DND-41 (cell line): ENCODE data around the gene ANKRD28.

Experiments used
- ATAC-seq: fragments of 200-7000 bp; cut with Tn5 transposase; 3 replicates; pipeline ENCODE4 v1.9.1; 2021; ENCODE audit warnings: low read depth; ENCODE audit not compliant: insufficient read depth
- DNase-seq: peaks from one replicate; pipeline ENCODE4 v3.0.0-alpha.2; 2020
- H2AFZ ChIP-seq: 2 replicates; pipeline ENCODE4 v1.6.0; 2012; ENCODE audit warnings: low read depth, low read length
- H3K27ac ChIP-seq: 2 replicates; pipeline ENCODE4 v1.5.1; 2012; ENCODE audit warnings: low read length, inconsistent platforms
- H3K27me3 ChIP-seq: fragments of 200-600 bp; sonication (generic); 2 replicates; pipeline ENCODE4 v1.6.0; 2012; ENCODE audit warnings: low read length, mild to moderate bottlenecking, inconsistent platforms; ENCODE audit not compliant: insufficient read depth, poor library complexity
- H3K36me3 ChIP-seq: 2 replicates; pipeline ENCODE4 v1.5.1; 2012; ENCODE audit warnings: low read length, inconsistent platforms; ENCODE audit not compliant: insufficient read depth
- H3K4me1 ChIP-seq: 2 replicates; pipeline ENCODE4 v1.5.1; 2012; ENCODE audit warnings: mild to moderate bottlenecking, low read length; ENCODE audit not compliant: insufficient read depth
- H3K4me2 ChIP-seq: 2 replicates; pipeline ENCODE4 v1.6.0; 2012; ENCODE audit warnings: mild to moderate bottlenecking, moderate library complexity, low read length, inconsistent platforms; ENCODE audit not compliant: insufficient read depth
- H3K4me3 ChIP-seq, 2 experiments: fragments of 200-600 bp in 1 of 2; shearing (Covaris generic) in 1 of 2; 2 replicates each; pipeline ENCODE4 v1.5.1; 2012 to 2016; ENCODE audit warnings: inconsistent platforms in 2 of 2, low read length in 2 of 2, mild to moderate bottlenecking in 2 of 2, low read depth in 1 of 2, moderate library complexity in 1 of 2
- H3K79me2 ChIP-seq: 2 replicates; pipeline ENCODE4 v1.6.0; 2012; ENCODE audit warnings: low read length, inconsistent platforms; ENCODE audit not compliant: insufficient read depth
- H3K9ac ChIP-seq: 2 replicates; pipeline ENCODE4 v1.6.0; 2012; ENCODE audit warnings: low read depth, mild to moderate bottlenecking, inconsistent platforms, low read length, moderate library complexity
- H3K9me3 ChIP-seq: 2 replicates; pipeline ENCODE4 v1.5.1; 2012; ENCODE audit warnings: low read length, moderate library complexity, mild to moderate bottlenecking, inconsistent platforms; ENCODE audit not compliant: insufficient read depth, severe bottlenecking
- H4K20me1 ChIP-seq: 2 replicates; pipeline ENCODE4 v1.6.0; 2012; ENCODE audit warnings: low read length; ENCODE audit not compliant: insufficient read depth
- EZH2 ChIP-seq: IDR thresholded peaks from 3 replicates; pipeline ENCODE4 v1.6.1; 2012; ENCODE audit warnings: borderline replicate concordance, low read depth, mild to moderate bottlenecking, moderate library complexity, low read length, inconsistent platforms; ENCODE audit not compliant: severe bottlenecking
- TF ChIP-seq, protein P1 (sequence below): IDR thresholded peaks from 2 replicates; pipeline ENCODE4 v1.5.1; 2012; ENCODE audit warnings: borderline replicate concordance, low read length, moderate library complexity, mild to moderate bottlenecking; ENCODE audit not compliant: poor library complexity, severe bottlenecking; ENCODE audit errors: extremely low read depth

The ANKRD28 gene

DNA sequence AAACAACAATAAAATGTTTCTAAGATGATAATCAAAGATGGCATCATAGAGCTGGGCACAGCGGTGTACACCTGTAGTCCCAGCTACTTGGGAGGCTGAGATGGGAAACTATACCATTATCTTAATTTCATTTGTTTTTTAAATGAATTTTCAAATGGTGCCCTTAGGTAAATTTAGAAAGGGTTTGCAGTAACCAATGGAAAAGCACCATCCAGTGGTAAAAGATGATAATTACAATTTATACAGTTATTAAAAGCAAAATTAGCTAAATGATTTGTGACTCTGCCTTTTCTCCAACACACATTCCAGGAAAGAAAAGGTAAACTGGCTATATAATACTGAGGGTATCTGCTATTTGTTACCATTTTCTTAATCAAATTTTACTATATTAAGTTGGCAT, 14.4 kb upstream of the ANKRD28 start:
- Histone ChIP-seq H3K9me3 (no peaks in the 10 kb centered on the region), H2AFZ (no peak overlapping the region), H3K4me2 (no peak overlapping the region), H4K20me1 (no peaks in the 10 kb centered on the region), H3K36me3 (no peaks in the 10 kb centered on the region), H3K27me3 (no peaks in the 10 kb centered on the region), H3K79me2 (peaks cover 97% of the 10 kb centered on the region), H3K4me3 (no peak overlapping the region), H3K27ac (peak overlapping the region; percentile 30; the same call in 1 of the 2 replicates), H3K4me1 (peaks cover 17% of the 10 kb centered on the region), H3K9ac (no peak overlapping the region)
- no peak for DNase-seq
- no peak for TF ChIP-seq EZH2
- TF ChIP-seq, protein P1, sequence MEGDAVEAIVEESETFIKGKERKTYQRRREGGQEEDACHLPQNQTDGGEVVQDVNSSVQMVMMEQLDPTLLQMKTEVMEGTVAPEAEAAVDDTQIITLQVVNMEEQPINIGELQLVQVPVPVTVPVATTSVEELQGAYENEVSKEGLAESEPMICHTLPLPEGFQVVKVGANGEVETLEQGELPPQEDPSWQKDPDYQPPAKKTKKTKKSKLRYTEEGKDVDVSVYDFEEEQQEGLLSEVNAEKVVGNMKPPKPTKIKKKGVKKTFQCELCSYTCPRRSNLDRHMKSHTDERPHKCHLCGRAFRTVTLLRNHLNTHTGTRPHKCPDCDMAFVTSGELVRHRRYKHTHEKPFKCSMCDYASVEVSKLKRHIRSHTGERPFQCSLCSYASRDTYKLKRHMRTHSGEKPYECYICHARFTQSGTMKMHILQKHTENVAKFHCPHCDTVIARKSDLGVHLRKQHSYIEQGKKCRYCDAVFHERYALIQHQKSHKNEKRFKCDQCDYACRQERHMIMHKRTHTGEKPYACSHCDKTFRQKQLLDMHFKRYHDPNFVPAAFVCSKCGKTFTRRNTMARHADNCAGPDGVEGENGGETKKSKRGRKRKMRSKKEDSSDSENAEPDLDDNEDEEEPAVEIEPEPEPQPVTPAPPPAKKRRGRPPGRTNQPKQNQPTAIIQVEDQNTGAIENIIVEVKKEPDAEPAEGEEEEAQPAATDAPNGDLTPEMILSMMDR = peak; percentile 62
- ATAC-seq = peak; percentile 15; the same call in 1 of the 3 replicates

DNA sequence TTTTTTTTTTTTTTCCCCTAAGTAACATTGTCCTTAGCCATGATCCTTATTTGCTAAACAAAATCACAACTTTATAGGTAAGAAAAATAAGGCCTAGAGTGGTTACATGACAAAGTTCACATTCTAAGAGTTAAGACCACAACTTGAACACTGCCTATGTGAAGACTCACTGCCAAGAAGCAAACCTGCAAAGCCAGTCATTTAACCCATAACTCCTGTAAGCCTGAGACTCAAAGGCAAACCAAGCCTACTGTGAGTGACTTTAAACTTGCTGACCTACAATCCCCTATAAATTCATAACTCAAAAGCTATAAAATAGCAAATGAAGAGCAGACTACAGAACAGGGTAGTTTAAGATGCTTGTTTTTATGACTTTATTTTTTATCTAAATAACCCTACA, 12.9 kb upstream of the ANKRD28 start:
- Histone ChIP-seq H3K4me3 (no peak overlapping the region), H3K4me1 (peaks cover 11% of the 10 kb centered on the region), H3K27me3 (no peaks in the 10 kb centered on the region), H3K4me2 (no peak overlapping the region), H3K79me2 (peaks cover 96% of the 10 kb centered on the region), H3K27ac (peak overlapping the region; percentile 6; the same call in 1 of the 2 replicates), H2AFZ (no peak overlapping the region), H3K9ac (no peak overlapping the region), H3K9me3 (no peaks in the 10 kb centered on the region), H3K36me3 (no peaks in the 10 kb centered on the region), H4K20me1 (no peaks in the 10 kb centered on the region)
- ATAC-seq (peak; percentile 55; the same call in 2 of the 3 replicates), DNase-seq (no peak)
- TF ChIP-seq EZH2 = no peak
- TF ChIP-seq, protein P1 = no peak

DNA sequence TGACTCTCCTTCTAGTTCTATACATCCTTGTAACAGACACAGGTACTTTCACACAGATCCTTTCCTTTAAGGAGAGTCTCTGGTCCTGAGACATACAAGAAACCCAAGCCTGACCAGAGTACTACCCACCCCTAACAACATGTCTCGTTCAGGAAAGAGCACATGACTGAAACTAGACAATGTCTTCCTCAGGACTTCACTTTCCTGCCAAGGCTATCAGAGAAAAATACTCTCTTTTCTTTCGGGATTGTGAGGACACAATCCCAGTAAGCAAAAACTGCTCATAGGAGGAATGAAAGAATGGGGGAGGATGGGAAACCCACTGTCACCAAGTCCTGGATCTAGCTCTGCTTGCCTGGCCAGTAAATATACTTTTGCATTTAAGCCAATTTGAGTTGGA, 11.5 kb upstream of the ANKRD28 start:
- Histone ChIP-seq H3K27me3 (no peaks in the 10 kb centered on the region), H3K4me2 (no peak overlapping the region), H3K9ac (no peak overlapping the region), H3K36me3 (no peaks in the 10 kb centered on the region), H3K79me2 (peaks cover 97% of the 10 kb centered on the region), H3K4me1 (peaks cover 25% of the 10 kb centered on the region), H4K20me1 (no peaks in the 10 kb centered on the region), H3K27ac (peak overlapping the region; percentile 31; the same call in 1 of the 2 replicates), H3K9me3 (no peaks in the 10 kb centered on the region), H3K4me3 (no peak overlapping the region), H2AFZ (no peak overlapping the region)
- no peak for ATAC-seq
- DNase-seq = no peak
- TF ChIP-seq, protein P1 = no peak
- TF ChIP-seq EZH2 = no peak

DNA sequence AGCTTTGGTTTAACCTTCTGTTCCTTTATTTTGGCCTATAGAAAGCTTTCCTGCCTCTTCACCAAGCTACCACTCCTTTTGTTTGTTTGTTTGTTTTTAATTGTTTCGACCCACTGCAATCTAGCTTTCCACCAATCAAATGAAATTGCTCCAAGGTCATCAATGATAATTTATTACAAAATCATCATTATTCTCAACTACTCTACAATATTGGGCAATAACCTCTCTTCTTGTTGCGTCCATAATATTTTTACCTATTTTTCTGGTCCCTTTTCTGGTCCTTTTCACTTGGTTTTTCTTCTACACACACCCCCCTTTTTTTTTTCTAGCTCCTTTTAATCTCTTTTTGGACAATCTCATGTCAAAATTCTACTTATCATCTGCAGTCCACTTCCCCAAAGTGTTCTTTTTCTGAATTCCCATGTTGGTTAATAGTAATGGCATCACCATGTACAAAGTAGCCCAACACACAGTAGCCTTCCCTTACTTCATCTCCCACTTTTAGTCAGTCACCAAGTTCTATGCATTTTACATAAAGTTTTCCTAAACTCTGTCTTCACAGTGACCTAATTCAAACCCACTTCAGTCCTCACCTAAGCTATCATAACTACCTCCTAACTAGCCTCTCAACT, 11.0 kb upstream of the ANKRD28 start:
- Histone ChIP-seq H3K27ac (peak overlapping the region; percentile 31; the same call in 1 of the 2 replicates), H3K27me3 (no peaks in the 10 kb centered on the region), H3K4me2 (no peak overlapping the region), H3K4me1 (peaks cover 29% of the 10 kb centered on the region), H3K36me3 (no peaks in the 10 kb centered on the region), H4K20me1 (no peaks in the 10 kb centered on the region), H3K4me3 (no peak overlapping the region), H3K9me3 (no peaks in the 10 kb centered on the region), H3K9ac (no peak overlapping the region), H3K79me2 (peaks cover 97% of the 10 kb centered on the region), H2AFZ (no peak overlapping the region)
- ATAC-seq = no peak
- DNase-seq = no peak
- TF ChIP-seq, protein P1 = no peak
- no peak for TF ChIP-seq EZH2
